GM12874 (cell line): ENCODE results near the gene KAZALD1.

Experiments
- CTCF ChIP-seq: IDR thresholded peaks from 2 replicates; pipeline ENCODE4 v1.5.1; 2011; ENCODE audit warnings: low read depth, mild to moderate bottlenecking, control low read depth, low read length, moderate library complexity; ENCODE audit not compliant: insufficient read depth

KAZALD1 gene

GRCh38 chr10:101076630-101077029 lies 14.8 kb downstream of the KAZALD1 start:
- TF ChIP-seq CTCF: no peak

DNA sequence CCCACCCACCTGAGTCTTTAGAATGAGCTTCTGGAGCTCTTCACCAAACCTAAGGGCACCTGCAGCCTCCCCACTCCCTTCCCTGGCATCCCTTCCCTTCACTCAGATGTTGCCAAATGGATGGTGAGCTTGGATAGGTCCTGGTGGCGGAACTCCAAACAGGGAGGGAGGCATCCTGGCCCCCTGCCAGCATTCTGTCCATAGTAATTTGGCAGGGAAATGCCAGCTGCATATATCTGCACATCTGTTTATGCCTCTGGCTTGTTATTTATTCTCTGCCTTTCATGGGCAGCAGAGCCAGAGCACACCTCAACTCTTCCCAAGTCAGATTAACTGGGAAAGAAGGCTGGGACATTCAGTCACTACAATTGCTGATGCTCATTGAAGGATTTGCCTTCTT lies 18.1 kb downstream of the KAZALD1 start:
- no peak for TF ChIP-seq CTCF

GRCh38 chr10:101080933-101081931 lies 19.4 kb downstream of the KAZALD1 start:
- no peak for TF ChIP-seq CTCF

GRCh38 chr10:101085846-101086245 lies 24.1 kb downstream of the KAZALD1 start:
- TF ChIP-seq CTCF: no peak

DNA sequence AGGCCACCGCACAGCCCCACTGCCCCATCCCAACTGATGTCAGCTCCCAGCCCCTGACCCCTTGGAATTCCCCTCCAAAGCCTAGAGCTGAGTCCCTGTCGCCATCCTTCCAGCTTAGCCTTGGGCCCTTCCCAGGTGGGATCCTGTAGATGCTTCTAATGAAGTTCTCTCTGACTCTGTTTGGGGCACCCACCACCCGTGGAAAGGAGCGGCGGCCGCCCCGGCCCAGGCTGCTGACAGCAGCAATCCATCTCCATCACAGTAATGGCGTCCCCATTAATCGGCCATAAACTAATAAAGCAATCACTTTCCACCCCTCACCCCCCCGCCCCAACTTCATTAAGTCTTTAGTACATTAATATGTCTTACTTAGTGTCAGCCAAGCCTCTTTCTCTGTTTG lies 25.6 kb downstream of the KAZALD1 start:
- no peak for TF ChIP-seq CTCF

DNA sequence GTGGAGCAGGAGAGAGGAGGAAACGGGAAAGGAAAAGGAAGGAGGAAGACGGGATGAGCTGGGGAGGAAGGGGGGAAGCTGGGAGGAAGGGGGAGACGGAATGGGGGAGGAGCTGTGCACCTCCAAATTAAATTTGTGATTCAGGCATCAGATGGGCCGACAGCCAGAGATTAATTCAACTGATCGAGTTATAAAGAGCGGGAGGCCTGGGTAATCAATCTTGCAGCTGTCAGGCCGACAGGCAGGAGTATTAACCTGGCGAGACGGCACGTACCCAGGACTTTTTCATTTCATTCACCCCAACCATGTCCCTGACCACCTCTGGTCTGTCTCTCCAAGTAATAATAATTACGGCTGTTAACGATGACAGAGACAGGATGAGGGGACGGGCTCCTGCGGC lies 26.2 kb downstream of the KAZALD1 start:
- TF ChIP-seq CTCF: no peak

DNA sequence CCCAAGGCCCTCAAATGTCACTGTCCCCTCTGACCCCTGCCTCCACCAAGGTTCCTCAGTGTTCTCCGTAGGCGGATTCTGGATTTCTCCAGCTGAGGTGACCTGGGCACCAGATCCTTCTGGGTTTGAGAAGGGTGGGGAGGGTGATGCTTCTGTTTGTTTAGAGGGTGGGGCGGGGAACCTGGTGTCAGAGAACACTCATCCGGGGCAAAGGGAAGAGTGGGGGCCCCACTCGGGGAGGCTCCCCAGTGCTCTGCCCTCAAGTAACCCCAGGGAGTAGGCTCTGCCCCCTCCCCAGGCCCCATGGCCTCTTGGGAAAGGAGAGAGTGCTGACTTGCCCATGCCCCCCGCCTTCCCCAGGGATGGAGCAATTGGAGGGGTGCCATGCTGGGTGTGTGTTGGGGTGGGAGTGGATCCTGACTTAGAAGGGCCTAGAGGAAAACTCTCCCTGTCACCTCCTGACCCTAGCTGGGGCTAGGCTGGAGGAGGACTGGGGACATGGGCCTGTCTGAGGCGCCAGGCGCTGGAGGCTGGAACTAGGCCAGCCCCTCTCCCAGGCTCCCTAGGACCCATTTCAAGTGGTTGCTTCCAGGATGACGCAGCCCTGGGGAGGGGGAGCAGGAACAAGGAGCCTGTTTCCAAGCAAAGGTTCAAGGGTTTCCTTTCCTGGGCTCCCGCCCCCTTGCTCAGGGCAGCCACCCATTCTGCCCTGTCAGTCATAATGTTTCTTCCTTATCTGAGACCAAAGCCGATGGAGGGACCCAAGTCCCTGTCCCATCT lies 27.9 kb downstream of the KAZALD1 start:
- no peak for TF ChIP-seq CTCF
